Right renal cortex interstitium (tissue), 3 donors: ENCODE measurements around the gene SMARCA2. TPM values are rescaled to one million over a fixed set of nuclear protein-coding genes. Genes with fewer than 3 reads are reported as not detected.

Source experiments
- DNase-seq, 3 donors: peaks; one replicate each; pipeline ENCODE4 v3.0.0-alpha.2; 2013; ENCODE audit warnings: low read depth in 3 of 3, low spot score in 2 of 3
- polyA plus RNA-seq, 3 donors: library from polyadenylated mRNA; unstranded; fragments of 120-200 nt; gene quantifications; one replicate each; pipeline ENCODE4 v1.2.1, GENCODE V29; 2013; ENCODE audit not compliant: insufficient read length in 3 of 3

The SMARCA2 gene
- polyA plus RNA-seq, 3 donors, result 129 to 164 (median 163) TPM

DNA sequence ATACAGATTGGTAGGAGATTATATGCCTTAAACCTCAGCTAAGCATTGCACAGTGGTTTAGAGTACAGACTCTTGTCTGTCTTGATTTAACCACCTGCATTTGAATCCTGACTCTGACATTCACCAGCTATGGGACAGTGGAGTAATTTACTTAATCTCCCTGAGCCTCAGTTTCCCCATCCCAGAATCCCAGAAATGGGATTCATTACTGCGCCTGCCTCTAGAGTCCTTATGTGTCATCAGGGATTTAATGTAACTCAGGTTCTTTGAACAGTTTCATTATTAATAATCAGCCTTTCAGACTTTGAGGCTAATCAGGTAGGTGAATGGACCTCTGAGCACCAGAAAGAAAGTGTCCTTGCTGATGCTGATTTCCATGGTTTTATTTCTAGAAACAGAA is 149.1 kb downstream of the SMARCA2 start:
- no peak for DNase-seq

DNA sequence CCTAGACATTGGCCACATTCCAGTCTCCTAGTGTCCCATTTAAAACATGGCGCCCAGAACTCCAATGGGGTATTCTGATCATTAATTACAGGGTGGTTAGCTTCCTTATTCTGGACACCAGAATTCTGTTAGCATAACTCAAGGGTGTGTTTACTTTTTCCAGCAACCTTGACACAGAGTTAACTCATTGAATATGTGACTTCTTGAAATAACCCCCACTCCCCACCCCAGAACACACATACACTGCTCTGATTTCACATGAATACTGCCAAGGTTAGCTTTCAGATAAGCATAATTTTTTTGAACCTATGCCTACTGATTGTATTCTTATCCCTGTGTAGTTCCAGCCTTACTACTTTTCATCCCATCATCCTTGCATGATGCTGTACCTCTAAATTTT is 151.1 kb downstream of the SMARCA2 start:
- no peak for DNase-seq

DNA sequence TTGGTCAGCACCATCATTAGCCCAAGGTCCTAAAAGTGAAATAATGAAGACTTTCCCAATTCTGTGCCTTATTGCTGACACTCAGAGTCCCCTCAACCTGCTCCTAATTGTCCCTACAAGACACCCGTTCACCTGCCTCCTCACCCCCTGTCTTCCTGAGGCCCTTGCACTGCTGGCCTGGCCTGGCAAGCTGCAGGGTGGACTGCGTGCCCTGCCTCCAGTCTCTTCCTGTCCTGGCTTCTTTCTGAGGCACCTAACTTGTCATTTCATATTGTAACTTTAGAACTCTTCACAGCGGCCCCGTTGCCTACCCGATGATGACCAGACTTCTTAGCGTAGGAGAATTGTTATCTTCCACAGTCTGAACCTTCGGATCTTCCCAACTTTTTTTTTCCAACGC is 153.9 kb downstream of the SMARCA2 start:
- no peak for DNase-seq

DNA sequence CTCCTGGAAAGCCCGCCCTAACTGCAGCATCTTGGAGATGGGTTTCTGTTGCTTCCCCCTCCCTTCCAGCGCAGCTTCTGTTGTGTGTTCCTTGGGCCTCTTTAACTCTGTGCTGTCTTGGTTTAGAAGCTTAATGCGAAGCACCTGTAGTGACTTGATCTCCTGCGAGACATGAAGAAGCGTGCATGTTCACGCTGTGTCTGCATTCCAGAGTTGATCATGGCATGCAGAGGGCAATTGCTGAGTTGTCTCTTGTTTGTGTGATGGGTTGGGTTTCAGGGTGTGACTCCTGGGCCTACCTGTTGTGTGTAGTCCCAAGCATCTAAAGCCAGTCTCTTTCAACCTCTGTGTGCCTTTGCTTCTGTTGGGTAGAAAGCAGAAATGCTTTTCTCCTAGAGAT is 155.6 kb downstream of the SMARCA2 start:
- no peak for DNase-seq

DNA sequence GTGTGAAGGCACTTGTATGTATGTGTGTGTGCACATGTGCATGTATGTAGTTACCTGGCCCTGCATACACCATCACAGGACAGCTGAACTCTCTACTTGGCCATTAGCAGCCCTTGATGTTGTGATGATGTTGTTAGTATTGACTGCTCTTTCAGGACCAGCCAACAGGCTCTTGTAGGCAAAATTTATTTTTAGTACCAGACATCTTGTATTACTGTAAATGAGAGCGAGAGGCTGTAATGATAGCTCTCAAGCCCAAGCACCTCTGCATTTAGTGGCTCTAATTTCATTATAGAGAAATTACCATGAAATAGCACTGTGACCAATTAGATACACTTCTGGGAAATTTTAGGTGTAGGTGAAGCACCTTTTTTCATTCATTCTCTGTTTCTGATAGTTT is 158.0 kb downstream of the SMARCA2 start:
- no peak for DNase-seq

DNA sequence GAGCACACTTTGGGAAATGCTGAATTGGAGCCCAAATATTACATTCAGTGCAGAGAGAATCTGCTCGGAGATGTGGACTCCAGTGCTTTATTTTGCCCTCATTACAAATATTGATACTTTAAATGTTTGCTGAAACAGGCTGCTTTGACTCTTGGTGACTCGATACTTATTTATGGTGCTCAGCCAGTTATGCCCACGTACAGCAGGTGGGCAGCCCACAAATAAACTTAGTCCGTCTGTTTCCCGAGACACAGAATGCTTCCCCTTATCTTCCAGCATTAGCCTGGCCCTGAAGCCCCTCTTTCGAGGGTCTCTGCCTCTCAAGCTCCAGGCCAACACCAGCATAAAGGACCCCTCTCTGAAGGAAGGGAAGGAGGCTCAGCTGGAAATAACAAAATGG is 158.7 kb downstream of the SMARCA2 start:
- DNase-seq, result no peak

DNA sequence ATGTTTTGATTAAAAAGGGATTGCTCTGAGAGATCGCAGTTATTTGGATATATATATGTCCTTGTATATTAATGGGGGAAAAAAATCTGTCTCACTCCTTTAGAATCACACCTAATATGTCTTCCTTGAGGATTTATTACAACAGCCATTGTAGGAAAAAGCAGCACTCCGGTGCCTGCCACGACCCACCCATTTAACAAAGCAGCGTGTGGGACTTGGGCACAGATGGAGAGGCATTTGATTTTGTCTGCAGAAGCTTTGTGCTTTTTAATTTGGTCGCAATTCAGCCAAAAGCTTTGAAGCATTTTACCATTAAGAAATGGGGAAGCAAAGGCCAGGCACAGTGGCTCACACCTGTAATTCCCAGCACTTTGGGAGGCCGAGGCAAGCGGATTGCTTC is 159.2 kb downstream of the SMARCA2 start:
- no peak for DNase-seq

DNA sequence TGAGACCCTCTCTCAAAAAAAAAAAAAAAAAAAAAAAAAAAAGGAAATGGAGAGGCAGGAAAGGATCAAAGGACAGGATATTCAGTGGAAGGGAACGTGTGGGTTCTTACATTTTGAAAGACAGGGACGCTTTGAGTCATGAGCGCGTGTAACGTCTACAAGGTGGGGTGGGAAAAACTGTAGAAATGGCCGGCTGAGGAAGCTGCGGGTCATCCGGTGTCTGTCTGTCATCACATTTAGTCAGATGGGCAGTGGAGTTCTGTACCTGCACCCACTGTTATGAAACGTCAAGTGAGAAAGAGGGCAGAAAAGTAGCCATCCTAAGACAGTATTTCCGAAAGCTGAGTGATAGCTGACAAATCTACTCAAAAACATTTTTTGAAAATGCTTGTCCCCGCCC is 159.8 kb downstream of the SMARCA2 start:
- DNase-seq, result no peak

DNA sequence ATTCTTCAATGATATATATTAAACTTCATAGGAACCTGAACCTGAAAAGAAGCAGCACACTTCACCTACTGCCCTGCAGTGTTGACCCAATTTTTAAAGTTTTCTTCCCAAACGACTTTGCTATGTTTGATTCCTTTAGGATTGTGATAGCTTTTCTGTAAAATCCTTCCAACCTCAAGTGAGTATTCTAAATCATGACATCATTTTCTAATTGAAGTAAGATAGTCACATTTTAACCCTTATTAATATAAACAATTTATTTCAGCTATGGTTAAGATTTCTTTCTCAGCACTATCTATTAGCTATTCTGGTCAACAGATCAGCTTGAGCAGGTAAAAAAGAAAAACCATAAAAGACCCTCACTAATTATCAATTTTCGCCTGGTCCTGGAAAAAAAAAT is 162.0 kb downstream of the SMARCA2 start:
- no peak for DNase-seq

DNA sequence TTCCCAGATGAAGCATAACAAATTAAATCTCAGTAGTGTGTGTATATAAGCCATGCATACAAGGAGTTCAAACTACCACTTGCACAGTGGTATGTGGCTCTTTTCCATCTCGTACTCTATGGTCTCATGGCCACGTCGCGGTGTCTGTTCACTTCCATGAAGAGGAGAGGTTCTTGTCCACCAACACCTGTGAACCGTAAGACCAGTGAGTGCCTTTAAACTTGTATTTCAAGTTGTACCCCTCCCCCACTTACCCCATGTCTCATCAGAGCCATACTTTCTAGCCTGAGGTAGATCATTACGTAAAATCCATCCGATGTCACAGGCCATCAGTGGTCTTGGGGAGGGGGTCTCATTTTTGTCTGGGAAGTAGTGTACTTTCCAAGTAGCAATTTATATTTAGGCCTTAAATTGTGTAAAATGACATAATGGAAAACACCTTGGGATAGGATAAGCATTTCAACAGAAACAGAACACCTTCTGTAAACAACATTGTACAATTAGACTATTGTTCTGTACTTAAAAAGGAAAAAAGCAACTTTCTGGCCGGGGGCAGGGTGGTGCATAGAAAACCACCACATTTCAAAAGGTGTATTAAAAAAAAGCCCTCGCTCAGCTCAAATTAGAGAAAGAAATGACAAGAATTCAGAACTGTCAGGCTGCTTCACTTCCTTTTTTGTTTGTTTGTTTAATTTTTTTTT is 163.0 kb downstream of the SMARCA2 start:
- DNase-seq, result no peak

DNA sequence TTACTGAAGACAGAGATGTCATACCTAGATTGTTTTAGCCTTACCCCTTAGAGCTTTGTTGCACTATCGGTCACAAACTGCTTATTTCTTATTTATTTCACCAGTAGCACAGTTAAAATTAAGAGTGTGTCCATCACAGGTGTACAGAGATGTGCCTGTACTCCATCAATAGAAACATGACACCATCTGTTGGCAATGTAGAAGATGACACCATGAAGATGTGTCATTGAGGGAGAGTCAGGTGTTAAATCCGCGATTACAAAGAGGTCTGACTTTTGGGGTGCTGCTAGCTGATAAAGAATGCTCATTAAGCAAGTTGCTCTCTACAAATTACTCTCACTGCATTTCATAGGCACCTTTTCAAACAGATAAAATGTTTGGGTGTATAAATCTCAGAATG is 164.4 kb downstream of the SMARCA2 start:
- DNase-seq, result no peak

DNA sequence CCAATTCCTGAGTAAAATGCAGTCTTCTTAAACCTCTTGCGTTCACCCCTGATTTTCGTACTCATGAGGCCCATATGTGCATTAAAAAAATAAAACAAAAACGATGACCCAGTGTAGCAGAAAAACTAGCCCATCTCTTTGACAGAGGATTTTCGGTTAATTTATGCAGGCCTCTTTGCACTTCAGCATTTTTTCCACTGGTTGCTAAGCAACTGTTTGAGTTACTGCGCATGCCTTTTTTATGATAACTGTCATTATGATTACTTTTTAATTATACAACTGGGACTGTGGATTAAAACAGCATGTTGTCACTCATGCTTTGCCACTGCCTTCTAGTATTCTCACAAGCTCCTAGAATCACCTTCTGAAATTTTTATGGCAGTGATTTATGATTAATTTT is 165.0 kb downstream of the SMARCA2 start:
- DNase-seq, result no peak

DNA sequence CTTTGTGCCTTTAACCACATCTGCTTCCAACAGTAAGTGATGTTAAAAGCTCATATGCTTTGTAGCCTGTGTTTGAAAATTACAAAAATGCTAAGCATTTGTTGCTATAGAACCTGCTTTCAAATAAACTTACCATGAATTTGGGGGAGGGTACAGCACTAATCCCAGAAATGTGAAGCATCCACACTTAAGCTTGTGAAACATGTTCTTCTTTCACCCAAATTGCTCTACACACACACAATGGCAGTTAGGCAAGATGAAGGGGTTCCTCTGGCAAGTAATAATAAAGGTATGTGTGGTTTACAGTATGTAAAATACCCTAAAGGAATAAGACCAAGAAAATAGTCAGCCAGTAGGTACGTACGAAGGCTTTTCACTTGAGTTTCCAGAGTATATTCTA is 165.6 kb downstream of the SMARCA2 start:
- no peak for DNase-seq

DNA sequence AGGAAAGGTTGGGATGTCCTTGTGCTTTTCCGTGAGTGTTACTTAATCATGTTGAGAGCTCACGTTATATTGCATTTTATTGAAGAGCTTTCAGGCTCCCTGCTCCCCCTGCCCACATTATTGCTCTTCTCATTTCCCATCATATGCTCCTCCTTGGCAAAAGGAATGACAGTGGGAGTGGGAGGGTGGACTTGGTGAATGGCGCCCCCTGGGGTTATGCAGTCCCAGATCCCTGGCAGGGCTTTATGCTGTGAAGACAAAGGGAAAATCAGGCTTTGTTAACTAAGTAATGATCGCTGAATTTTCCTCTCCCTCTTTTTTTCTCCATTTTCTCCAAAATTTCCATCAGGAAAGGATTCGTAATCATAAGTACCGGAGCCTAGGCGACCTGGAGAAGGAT is 166.6 kb downstream of the SMARCA2 start:
- DNase-seq, result no peak

DNA sequence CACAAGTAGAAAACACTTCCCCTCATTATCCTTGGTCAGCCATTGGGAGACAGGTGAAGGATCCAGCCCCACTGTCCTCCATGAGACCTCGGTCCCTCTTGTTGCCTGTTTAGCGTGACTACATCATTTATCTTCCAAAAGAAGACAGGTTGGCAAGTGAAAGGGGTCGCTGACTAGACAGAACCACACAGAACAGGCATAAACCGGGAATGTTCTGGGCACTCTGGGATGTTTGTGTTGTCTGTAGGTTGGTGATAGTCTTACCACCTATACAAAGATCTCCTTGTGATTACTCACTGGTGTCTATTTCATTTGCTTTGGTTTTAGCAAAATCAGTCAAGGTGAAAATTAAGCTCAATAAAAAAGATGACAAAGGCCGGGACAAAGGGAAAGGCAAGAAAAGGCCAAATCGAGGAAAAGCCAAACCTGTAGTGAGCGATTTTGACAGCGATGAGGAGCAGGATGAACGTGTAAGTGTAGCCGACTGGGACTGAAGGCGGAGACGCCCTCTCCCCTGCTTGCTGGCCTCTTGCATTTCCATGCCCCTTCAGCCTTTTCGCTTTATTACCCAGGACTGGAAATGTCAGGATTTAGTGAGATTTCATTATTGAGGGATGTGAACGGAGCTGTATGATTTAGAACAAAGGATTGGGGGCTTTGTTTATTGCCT is 175.9 kb downstream of the SMARCA2 start:
- no peak for DNase-seq

DNA sequence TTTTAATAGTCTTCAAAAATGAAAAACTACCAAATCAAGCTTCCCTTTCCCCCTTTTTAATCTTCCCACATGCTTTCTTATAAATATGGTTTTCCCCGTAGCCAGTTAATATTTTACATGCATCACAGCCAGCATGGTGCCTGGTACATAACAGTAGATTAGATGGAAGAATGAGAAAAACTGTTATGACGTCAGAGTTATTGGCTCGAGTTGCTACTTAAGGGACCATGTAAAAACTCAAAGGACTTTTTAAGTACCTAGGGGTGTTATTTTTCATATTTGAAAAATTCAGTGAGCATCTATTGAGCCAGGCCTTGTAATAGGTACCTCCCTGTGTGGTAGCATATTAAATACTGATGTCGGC is 176.4 kb downstream of the SMARCA2 start:
- no peak for DNase-seq

DNA sequence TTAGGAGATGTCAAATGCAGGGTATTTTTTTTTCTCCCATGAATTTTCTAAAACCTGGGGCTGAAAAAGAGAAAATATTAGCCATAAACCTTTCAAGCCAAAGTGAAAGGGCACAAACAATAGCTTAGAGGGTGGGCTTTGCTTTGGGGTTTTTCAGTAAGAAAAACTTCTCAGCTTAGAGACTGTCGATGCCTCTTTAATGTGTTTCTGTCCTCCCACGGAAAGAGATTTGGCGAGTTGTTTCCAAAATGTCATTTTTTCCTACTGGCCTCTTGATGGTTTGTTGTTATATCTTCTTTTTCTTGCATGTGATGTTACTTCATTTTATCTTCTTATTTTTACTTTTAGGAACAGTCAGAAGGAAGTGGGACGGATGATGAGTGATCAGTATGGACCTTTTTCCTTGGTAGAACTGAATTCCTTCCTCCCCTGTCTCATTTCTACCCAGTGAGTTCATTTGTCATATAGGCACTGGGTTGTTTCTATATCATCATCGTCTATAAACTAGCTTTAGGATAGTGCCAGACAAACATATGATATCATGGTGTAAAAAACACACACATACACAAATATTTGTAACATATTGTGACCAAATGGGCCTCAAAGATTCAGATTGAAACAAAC is 177.3 kb downstream of the SMARCA2 start:
- no peak for DNase-seq

DNA sequence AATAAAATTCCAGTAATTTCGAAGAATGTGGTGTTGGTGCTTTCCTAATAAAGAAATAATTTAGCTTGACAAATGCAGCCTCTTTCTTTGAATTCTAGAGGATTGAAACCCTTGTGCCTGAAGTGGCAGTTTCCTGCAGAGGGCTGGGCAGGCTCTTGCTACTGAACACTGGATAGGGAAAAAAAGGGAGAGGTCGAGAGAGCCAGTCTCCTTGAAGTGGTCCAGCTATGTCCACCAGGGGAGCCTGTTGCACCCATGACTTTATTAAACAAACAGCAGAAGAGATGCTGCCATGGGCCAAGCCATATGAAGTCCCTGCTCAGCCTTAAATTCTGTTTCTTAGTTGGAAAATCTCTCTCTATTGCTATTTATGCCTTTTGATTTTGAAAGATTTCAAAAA is 178.4 kb downstream of the SMARCA2 start:
- no peak for DNase-seq

DNA sequence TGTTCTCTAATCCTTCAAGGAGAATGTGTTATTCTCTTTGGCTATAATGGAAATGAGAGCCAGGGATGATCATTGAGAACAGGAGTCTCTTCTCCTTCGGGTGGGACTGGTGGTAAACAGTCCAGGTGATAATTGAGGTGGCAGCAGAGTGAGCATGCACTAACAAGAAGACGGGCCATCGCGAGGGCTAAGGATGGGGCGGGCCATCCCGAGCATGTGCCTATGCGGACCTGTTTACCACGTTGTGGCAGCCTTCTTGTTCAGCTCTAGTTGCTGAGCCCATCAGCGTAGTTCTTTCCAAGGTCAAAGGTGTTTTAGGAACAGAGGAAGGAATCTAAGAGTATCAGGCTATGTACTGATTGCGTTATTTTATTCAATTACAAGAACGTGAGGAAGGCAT is 180.1 kb downstream of the SMARCA2 start:
- DNase-seq, result no peak

DNA sequence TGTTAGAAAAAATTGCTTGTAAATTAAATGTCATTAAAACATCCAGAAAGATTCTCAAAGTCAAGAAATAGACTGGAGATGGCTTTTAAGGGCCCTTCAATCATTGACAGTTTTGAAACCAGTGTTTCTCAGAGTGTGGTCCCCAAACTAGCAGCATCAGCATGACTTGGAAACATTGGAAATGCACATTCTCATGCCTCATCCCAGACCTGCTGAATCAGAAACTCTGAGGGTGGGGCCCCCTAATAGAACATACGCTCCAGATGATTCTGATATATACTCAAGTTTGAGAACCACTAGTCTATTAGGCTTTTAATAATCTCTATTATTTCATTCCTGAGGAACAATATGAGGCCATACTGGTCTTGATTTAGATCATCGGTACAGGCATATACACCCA is 181.6 kb downstream of the SMARCA2 start:
- DNase-seq, result no peak

DNA sequence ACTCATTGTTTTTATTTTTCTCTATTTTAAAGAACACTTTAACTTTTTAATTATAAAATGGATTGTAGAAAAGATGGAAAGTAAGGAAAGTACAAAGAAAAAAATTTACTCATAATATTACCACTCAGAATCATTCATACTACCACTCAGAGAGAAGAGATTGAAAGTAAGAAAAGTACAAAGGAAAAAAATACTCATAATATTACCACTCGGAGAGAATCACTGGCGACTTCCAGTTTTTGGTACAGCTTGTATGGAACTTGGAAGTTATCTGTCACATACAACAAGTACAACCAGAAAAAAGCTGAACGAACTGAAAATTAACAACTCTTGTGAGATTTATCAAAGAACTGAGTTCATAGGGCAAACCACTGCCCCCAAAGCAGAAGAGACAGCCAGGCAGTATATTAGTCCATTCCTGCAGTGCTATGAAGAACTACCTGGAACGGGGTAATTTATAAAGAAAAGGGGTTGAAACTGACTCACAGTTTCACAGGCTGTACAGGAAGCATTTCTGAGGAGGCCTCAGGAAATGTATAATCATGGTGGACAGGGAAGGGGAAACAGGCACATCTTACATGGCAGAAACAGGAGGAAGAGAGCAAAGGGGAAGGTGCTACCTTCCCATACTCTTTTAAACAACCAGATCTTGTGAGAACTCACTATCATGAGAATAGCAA is 183.9 kb downstream of the SMARCA2 start:
- no peak for DNase-seq
